PC-9 (cell line): ENCODE data around the gene ZBTB22. TPM values are rescaled to one million over a fixed set of nuclear protein-coding genes. Genes with fewer than 3 reads are reported as not detected.

ENCODE experiments used
- BruUV-seq: library from RNA; stranded (reverse); fragments of 400-500 nt; replicated peaks from 2 replicates; lab custom pipeline; 2021; lab: Mats Ljungman, UMichigan
- CTCF ChIA-PET: fragments of 300-600 bp; sonication (Branson Sonifier 250); formaldehyde crosslinking; loops from one replicate; lab custom pipeline; 2022; ENCODE audit warnings: antibody characterized with exemption; lab: Charles Lee
- POLR2A ChIA-PET: fragments of 300-600 bp; sonication (Branson Sonifier 250); formaldehyde crosslinking; loops from one replicate; lab custom pipeline; 2022; ENCODE audit warnings: antibody characterized with exemption; ENCODE audit not compliant: unreplicated experiment; lab: Charles Lee
- DNase-seq, 2 experiments: peaks; one replicate each; pipeline versions ENCODE4 v3.0.0 to v3.0.0-alpha.2; 2015 to 2022; ENCODE audit warnings: mixed read lengths in 1 of 2
- H2AFZ ChIP-seq: fragments of 200-600 bp; sonication (generic); 2 replicates; pipeline ENCODE4 v1.8.1; 2017; ENCODE audit warnings: antibody characterized with exemption
- H3F3A ChIP-seq: fragments of 200-600 bp; sonication (generic); 2 replicates; pipeline ENCODE4 v1.8.1; 2017; ENCODE audit warnings: antibody characterized with exemption, mild to moderate bottlenecking, low read depth; ENCODE audit not compliant: insufficient read depth
- H3K27ac ChIP-seq: fragments of 200-600 bp; sonication (generic); 2 replicates; pipeline ENCODE4 v1.6.1; 2016; ENCODE audit warnings: mixed run types
- H3K27me3 ChIP-seq: fragments of 200-600 bp; sonication (generic); 2 replicates; pipeline ENCODE4 v1.6.1; 2016; ENCODE audit warnings: low read depth, mixed run types; ENCODE audit not compliant: insufficient read depth
- H3K36me3 ChIP-seq: fragments of 200-600 bp; sonication (generic); 2 replicates; pipeline ENCODE4 v1.6.1; 2016; ENCODE audit warnings: low read depth, mixed run types
- H3K4me1 ChIP-seq: fragments of 200-600 bp; sonication (generic); replicated peaks from 2 replicates; pipeline ENCODE4 v1.6.1; 2016; ENCODE audit warnings: mixed run types; ENCODE audit not compliant: insufficient read depth
- H3K4me2 ChIP-seq: fragments of 200-600 bp; sonication (generic); 2 replicates; pipeline ENCODE4 v1.6.1; 2017; ENCODE audit warnings: mixed run types
- H3K4me3 ChIP-seq: fragments of 200-600 bp; sonication (generic); 2 replicates; pipeline ENCODE4 v1.6.1; 2016; ENCODE audit warnings: mixed run types
- H3K79me2 ChIP-seq: fragments of 200-600 bp; sonication (generic); 2 replicates; pipeline ENCODE4 v1.6.1; 2017; ENCODE audit warnings: low read depth, mixed run types
- H3K9me2 ChIP-seq: fragments of 200-600 bp; sonication (generic); 2 replicates; pipeline ENCODE4 v1.8.1; 2017; ENCODE audit warnings: mild to moderate bottlenecking; ENCODE audit not compliant: insufficient read depth
- H3K9me3 ChIP-seq: fragments of 200-600 bp; sonication (generic); 2 replicates; pipeline ENCODE4 v1.8.1; 2016; ENCODE audit warnings: low read depth; ENCODE audit not compliant: insufficient read depth
- H4K20me1 ChIP-seq: fragments of 200-600 bp; sonication (generic); 2 replicates; pipeline ENCODE4 v1.8.1; 2017; ENCODE audit not compliant: insufficient read depth
- CTCF ChIP-seq: fragments of 200-600 bp; sonication (generic); conservative IDR thresholded peaks from 2 replicates; pipeline ENCODE4 v1.6.1; 2017; ENCODE audit warnings: mixed run types, antibody characterized with exemption, mild to moderate bottlenecking, moderate library complexity
- EZH2 ChIP-seq: fragments of 200-600 bp; sonication (generic); IDR thresholded peaks from 2 replicates; pipeline ENCODE4 v1.8.0; 2017; ENCODE audit warnings: antibody characterized with exemption, low read depth
- intact Hi-C: fragments of 100-400 bp; cut with micrococcal nuclease; formaldehyde crosslinking; loops from one replicate; pipeline ENCODE4 v1.10.0; 2022; ENCODE audit not compliant: unreplicated experiment
- total RNA-seq: library from RNA; stranded (reverse); gene quantifications from 2 replicates; pipeline ENCODE4 v1.2.3, GENCODE V29; 2021

The ZBTB22 gene
- total RNA-seq, 1 experiment from 2014 or later: 20.8 TPM

DNA sequence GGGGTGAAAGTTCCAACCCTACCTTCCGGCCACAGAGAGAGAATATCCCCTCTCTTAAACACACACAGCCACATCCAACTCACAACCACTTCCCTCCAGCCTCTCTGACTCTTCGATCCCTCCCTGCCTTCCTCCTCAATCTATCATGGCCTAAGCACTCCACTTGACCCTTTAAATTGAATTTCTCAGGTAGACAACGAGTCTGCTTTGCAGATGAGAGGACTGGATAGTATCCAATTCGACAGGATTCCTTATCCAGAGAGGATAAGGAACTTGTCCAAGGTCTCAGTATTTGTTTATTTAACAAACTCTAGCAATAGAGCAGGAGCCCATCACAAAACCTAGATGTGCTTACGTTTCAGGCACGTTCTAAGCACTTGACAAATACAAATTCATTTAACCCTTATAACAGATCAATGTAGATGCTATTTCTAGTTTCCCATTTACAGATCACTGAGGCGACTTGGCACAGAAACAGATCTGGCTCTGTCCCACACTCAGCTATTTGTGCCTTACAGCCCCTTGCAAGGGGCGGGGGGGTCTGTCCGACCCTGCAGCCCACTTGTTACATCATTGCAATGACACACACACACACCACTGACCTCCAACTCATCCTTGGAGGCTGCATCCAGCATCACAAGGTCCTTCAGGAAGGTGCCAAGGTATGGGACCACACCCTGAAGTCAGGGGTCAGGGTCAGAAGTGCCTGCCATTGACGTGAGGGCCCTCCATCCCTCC, 23.3 kb downstream of the ZBTB22 start:
- TF ChIP-seq EZH2 (no peak), CTCF (no peak)
- BruUV-seq: no TSS peak
- CTCF ChIA-PET: interaction anchor here (0.6 kb wide), 1 partner anchor 31 kb away, joined by 3 read pairs; no protein-coding TSS in a partner anchor

DNA sequence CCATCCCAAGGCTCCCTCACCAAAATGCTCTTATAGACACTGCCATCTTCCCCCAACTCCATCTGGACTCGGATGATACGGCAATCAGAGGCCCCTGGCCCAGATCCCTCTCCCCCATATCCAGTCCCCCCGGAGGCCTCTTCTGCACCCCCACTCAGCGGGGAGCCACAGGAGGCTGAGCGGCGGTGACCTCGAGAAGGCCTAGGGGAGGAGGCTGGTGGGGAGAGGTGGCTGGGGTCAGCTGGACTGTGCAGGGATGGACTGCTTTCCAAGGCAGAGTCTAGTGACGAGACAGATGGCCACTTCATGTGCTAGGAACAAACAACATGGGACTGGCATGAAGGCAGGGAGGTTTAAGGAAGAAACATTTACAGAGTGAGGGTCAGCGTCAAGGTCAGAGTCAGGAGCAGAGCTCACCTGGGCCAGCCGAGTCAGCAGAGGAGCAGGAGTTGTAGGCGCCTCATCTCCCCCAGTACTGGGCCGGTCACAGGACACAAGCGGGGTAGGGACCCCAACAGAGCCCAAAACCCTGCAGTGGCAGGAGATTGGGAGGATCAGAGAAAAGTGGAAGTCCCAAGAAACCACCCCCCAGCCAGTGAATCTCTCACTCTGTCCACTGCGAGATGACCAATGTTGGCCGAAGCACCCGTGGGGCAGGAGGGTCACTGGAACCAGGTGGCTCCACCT, 24.4 kb downstream of the ZBTB22 start:
- TF ChIP-seq EZH2 (no peak), CTCF (no peak)
- Histone ChIP-seq H3K79me2 (peaks cover 54% of the 10 kb centered on the region), H3K27ac (no peak overlapping the region), H3K4me1 (peaks cover 13% of the 10 kb centered on the region), H3K9me2 (no peaks in the 10 kb centered on the region), H2AFZ (no peak overlapping the region), H3K4me2 (no peak overlapping the region), H3K27me3 (no peaks in the 10 kb centered on the region), H4K20me1 (no peaks in the 10 kb centered on the region; the same call in 1 of the 2 replicates), H3K4me3 (no peak overlapping the region), H3K36me3 (peaks cover 5% of the 10 kb centered on the region; the same call in 1 of the 2 replicates), H3K9me3 (no peaks in the 10 kb centered on the region), H3F3A (peaks cover 20% of the 10 kb centered on the region)
- ChIA-PET POLR2A (no interaction called here), CTCF (no interaction called here)
- no TSS peak for BruUV-seq
- peak in 1 of 2 experiments; percentile 0 for DNase-seq
- intact Hi-C loops: no loop called here

More for the DNA sequence above, 23.3 kb downstream of the ZBTB22 start:
- Histone ChIP-seq H3K27me3 (no peaks in the 10 kb centered on the region), H3K36me3 (peaks cover 5% of the 10 kb centered on the region; the same call in 1 of the 2 replicates), H3F3A (peaks cover 20% of the 10 kb centered on the region), H3K27ac (no peak overlapping the region), H3K4me1 (peaks cover 12% of the 10 kb centered on the region), H4K20me1 (no peaks in the 10 kb centered on the region; the same call in 1 of the 2 replicates), H3K79me2 (peaks cover 47% of the 10 kb centered on the region), H3K4me2 (no peak overlapping the region), H3K4me3 (no peak overlapping the region), H2AFZ (no peak overlapping the region), H3K9me3 (no peaks in the 10 kb centered on the region), H3K9me2 (no peaks in the 10 kb centered on the region)
- peak in 1 of 2 experiments; percentile 25 for DNase-seq
- intact Hi-C loops: no loop called here
- POLR2A ChIA-PET: no interaction called here

- CTCF ChIA-PET: no interaction called here
- H3K79me2 ChIP-seq: peaks cover 51% of the 10 kb centered on the region
Measured at GRCh38 chr6:33290459-33290858, 27.1 kb downstream of the ZBTB22 start.

More at GRCh38 chr6:33290459-33290858, 27.1 kb downstream of the ZBTB22 start:
- Histone ChIP-seq H3K27ac (no peak overlapping the region), H3K9me3 (no peaks in the 10 kb centered on the region), H3K9me2 (no peaks in the 10 kb centered on the region), H3K4me3 (peak overlapping the region; percentile 93), H3F3A (peaks cover 29% of the 10 kb centered on the region), H2AFZ (no peak overlapping the region), H3K4me1 (peaks cover 12% of the 10 kb centered on the region), H3K4me2 (peak overlapping the region; percentile 91), H3K36me3 (peaks cover 17% of the 10 kb centered on the region), H3K27me3 (no peaks in the 10 kb centered on the region), H4K20me1 (no peaks in the 10 kb centered on the region; the same call in 1 of the 2 replicates)
- TF ChIP-seq CTCF (no peak), EZH2 (no peak)
- POLR2A ChIA-PET: interaction anchor here (0.6 kb wide), 1 partner anchor 33 kb away, joined by 3 read pairs; no protein-coding TSS in a partner anchor
- BruUV-seq: no TSS peak
- intact Hi-C loops: no loop called here
- DNase-seq: peak in 1 of 2 experiments; percentile 3
